Stimulated activated CD8-positive, alpha-beta memory T cell treated with anti-CD3 and anti-CD28 coated beads, Interleukin-15, amount 100 ng/mL, for 1 hour (primary cell): ENCODE results near the gene ALK.
A peak's percentile ranks its signal among the peaks of the same experiment; 100 is the strongest.

Source experiments
- DNase-seq: peaks from one replicate; pipeline ENCODE4 v3.0.0-alpha.2; 2020; ENCODE audit warnings: low read depth

Gene ALK

DNA sequence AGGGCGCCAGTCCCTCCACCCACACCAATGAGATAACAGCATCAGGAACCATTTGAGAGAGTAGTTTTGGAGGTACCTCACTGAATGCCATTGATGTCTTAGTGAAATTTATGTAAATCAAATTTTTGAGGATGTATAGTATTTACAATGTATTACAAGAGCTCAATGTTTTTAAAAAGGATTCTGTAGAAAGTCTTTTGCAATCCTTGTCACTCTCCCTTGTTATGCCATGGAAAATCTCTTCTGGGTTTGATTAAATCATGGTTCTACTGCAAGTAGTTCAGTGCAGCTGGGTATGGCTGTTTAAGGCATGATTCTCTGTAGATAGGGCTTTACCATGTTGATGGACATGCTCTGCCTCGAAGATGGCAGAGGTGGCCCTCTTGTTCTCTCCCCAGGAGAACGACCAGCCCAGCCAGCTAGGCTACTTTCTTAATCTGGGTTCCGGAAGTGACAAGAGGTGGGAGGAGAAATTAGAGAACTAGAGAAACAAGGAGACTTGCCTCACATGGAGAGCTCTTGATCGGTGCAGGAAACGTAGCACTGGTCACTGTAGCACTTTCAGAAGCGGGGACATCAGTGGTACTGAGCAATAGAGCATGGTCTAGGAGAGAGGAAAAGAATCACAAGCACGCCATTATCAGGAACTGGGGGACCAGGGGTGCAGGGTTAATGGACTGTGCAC lies 603.4 kb downstream of the ALK start:
- DNase-seq = no peak

- no peak for DNase-seq
Measured at GRCh38 chr2:29317077-29317517, 604.3 kb downstream of the ALK start.

DNA sequence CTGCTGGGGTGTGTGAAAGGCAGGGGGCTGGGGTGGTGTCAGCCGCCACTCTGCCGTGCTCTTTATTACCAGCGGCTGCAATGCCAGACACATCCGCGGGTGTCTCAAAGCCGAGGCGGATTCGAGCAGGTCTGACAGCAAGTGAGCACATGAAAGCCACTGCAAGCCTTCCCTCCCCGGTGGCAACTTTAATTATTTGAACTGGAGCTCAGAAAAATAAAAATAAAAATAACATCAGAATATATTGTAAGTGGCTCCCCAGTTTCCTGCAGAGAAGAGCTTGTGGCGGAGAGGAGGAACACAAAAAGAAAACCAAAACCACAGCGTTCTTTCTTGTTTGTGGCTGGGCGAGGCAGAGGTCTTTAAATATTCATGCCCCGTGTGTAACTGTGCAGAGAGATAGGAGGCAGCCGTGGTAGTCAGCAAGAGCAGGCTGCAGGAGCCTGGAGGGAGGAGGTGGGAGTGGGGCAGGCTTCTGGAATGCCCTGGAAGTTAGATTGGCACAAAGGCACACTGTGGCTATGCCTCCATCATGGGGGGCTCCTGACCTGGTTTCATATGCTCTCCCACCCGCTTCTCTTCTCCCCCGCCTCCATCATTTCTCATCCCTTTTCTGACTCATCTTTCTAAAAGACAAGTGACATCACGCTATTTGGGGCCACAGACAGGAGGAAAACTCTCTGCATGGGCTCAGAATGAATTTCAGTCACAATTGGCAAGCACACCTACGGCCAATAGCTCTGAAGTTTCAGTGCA lies 606.4 kb downstream of the ALK start:
- peak; percentile 22 for DNase-seq

GRCh38 chr2:29311458-29311857 lies 609.9 kb downstream of the ALK start:
- no peak for DNase-seq

GRCh38 chr2:29310650-29311348 lies 610.6 kb downstream of the ALK start:
- no peak for DNase-seq

GRCh38 chr2:29309090-29310029 lies 612.0 kb downstream of the ALK start:
- DNase-seq = no peak

DNA sequence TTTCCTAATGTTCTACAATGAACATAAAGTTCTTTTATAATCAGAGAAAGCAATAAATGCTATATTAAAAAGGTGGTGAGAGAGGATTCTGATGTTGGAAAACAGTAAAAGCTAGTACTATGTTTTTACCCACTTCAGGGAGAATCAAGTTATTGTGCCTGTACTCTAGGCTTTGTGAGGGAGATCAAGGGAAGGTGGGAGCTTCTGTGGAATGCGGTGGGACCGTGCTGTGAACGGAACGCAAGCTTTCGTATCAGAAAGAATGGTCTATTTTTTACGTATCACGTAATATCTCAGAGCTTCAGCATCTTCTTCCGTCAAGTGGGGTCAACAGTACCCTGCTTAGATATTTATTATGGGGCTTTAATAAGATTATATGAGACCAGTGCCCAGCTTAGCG lies 613.0 kb downstream of the ALK start:
- DNase-seq = no peak

GRCh38 chr2:29307519-29307918 lies 613.9 kb downstream of the ALK start:
- no peak for DNase-seq

DNA sequence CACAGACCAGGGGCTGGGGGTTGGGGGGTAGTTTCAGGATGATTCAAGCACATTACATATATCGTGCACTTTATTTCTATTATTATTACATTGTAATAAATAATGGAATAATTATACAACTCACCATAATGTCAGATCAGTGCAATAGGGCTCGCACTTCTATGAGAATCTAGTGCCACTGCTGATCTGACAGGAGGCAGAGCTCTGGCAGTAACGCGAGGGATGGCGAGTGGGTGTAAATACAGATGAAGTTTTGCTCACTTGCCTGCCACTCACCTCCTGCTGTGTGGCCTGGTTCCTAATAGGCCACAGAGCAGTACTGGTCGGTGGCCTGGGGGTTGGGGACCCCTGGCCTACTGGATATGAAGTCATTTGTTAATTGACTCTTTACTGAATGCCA lies 615.6 kb downstream of the ALK start:
- no peak for DNase-seq

DNA sequence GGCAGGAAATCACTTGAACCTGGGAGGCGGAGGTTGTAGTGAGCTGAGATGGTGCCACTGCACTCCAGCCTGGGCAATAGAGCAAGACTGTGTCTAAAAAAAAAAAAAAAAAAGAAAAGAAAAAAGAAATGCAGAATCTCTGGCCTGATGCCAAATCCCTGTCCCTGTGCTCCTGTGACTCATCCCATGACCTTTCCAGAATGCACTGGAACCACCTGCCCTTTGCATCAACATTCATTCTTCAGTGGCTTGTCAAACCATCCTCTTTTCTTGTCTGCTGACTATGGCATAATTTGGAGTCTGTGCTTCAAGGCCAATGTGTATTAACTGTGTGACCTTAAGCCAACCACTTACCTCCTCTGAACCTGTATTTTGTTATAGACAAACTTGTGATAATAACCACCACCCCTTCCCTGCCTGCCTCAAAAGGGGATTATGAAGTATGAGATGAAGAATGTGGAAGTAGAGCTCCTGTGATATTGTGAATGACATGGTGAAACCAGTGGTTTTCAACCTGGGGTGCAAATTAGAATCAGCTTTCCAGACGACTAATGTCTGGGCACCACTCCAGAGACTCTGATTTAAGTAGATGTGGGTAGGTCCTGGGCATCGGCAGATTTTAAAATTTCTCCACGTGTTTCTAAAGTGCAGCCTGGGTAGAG lies 616.9 kb downstream of the ALK start:
- DNase-seq = no peak

GRCh38 chr2:29296585-29296984 lies 624.8 kb downstream of the ALK start:
- no peak for DNase-seq

DNA sequence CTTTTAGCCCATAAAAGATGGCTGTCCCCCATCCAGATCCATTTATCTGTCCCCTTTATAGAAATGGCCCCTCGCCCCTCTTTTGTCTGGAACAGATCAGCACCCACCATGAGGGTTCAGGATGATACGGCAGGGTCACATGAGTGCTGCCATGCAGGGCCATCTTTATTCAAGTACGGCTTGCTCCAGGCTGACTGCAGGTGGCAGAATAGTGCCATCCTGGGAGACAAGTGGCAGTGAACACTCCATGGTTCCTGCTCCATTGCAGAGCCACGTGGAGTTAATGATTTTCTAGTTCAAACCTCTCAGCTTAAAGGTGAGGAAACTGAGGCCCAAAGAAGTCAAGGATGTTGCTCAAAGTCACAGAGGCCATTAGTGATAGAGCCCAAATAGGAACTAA lies 625.5 kb downstream of the ALK start:
- no peak for DNase-seq

DNA sequence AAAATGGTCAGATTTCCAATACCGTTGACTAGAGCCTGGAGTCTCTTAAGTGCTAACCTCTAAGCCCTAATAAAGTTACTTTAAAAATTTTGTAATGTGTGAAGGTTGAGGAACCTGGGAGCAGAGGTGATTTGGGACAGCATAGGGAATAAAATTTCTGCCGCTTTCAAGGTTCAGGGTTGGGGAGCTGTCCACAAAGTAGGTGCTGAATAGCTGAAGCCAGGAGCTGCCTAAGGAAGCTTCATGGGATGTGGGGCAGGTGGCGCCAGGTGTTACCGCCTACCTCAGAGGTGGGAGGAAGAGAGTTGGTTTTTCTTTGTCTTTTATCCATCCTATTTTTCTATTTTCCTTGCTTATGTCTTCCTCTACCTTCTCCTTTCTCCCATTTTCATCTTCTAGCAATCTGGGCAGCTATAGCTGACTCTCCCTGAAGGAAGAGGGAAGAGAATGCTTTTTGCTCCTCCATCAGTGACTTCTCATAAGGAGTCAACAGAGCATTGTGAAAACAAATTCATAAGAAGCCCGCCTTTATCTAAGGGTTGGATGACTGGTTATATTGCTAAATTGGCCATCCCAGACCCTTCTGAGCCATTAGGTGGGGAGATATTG lies 627.5 kb downstream of the ALK start:
- no peak for DNase-seq

- no peak for DNase-seq
Measured at GRCh38 chr2:29290293-29291047, 630.9 kb downstream of the ALK start.

DNA sequence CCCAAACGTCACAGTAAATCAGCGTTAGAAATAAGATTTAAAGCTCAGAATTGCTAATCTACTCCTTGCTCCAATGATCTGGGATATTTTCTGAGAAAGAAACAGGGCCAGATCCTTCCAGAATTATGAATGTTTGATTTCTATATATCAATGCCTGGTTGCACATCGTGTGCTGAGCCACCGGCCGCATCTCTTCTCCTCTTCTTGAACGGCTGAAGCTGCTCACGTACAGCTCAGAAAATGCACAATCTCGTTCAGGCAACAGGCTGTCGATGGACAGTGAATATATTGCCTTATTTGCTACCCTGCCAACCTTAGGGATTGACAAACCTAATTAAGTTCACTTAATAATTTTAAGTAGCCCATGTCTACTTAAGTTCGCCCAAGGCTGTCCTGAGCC lies 636.7 kb downstream of the ALK start:
- DNase-seq = no peak

DNA sequence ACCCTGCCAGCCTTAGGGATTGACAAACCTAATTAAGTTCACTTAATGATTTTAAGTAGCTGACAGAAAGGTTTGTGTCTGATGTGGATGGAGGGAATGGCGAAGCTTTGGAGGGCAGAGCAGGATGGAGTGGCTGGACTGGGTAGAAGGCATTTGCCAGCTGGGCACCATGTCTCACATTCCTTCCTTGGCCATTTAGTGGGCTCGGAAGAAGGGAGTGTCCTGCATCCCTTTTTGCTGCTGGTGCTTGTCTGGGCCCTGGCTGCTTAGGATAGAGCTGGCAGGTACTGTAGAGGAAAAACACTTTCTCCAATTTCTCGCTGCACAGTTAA lies 639.5 kb downstream of the ALK start:
- no peak for DNase-seq

- no peak for DNase-seq
Measured at GRCh38 chr2:29281086-29281915, 640.1 kb downstream of the ALK start.

GRCh38 chr2:29278966-29279365 lies 642.4 kb downstream of the ALK start:
- DNase-seq = no peak

DNA sequence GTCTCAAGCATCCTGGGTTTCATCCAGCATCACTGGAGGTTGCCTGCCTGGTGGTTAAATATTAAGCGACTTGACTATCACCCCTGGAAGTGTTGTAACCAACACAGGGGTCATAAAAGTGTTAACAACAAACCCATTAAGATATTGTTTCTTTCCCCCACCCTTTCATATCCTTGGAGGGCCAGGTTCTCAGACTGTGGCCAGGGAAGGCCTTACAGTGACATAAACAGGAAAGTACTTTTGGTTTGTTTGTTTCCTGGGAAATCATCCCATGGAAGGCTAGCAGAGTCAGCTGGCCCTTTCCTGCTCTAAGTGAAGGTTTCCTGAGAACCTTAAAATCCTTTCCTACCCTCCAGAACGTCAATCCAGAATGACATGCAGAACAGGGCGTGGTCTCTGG lies 645.2 kb downstream of the ALK start:
- no peak for DNase-seq

DNA sequence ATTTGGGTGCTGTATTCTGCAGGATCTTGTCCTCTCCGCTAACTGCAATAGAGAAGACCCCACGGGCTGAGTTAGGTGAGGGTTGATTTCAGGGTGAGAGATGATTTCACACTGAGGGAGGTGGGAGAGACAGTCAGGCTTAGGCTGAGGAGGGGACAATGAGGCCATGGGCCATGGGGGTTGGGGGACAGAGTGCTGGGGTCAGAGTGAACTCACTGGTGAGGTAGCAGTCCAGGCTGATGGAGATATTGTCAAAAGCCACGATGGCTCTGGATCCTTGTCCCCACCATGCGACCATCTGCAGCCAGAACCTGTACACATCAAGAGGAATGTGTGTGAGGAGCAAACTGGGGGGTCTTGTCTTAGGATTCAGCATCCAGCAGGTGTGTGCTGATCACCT lies 646.2 kb downstream of the ALK start:
- DNase-seq = no peak
